A549 (cell line): ENCODE data around the gene MMP14. TPM values are rescaled to one million over a fixed set of nuclear protein-coding genes. Genes with fewer than 3 reads are reported as not detected.

Experiments used
- ATAC-seq, 2 experiments: fragments of 200-7000 bp in 1 of 2; fragments of >200 bp in 1 of 2; cut with Nextera tagmentation in 1 of 2; cut with Tn5 transposase in 1 of 2; 3 replicates each; pipeline versions ENCODE4 v1.8.0 to v1.9.1; 2018 to 2020; ENCODE audit warnings: mild to moderate bottlenecking in 1 of 2, moderate library complexity in 1 of 2
- CTCF ChIA-PET: fragments of 300-600 bp; sonication (Branson Sonifier 250); formaldehyde crosslinking; extraction: SDS; loops from one replicate; lab custom pipeline; 2021; ENCODE audit warnings: antibody characterized with exemption, inconsistent platforms; lab: Yijun Ruan, JAX
- POLR2A ChIA-PET: fragments of 350-600 bp; formaldehyde crosslinking; extraction: SDS; loops from one replicate; lab custom pipeline; 2021; ENCODE audit warnings: antibody characterized with exemption, inconsistent platforms; lab: Yijun Ruan, JAX
- DNase-seq, 2 experiments: peaks; one replicate each; pipeline versions ENCODE4 v3.0.0 to v3.0.0-alpha.2; 2011 to 2016; ENCODE audit warnings: low read depth in 1 of 2, low spot score in 1 of 2
- FAIRE-seq: peaks from 2 replicates; lab custom pipeline; 2011; peaks lifted over from hg19 to GRCh38; lab: Jason Lieb, UNC
- H3K27ac ChIP-seq, 2 experiments: fragments of >200 bp; sonication (Bioruptor Twin); formaldehyde crosslinking; 3 replicates each; pipeline ENCODE4 v1.5.1; 2016 to 2017
- H3K4me1 ChIP-seq: fragments of >200 bp; sonication (Bioruptor Twin); formaldehyde crosslinking; 3 replicates; pipeline ENCODE4 v1.6.1; 2016
- H3K4me2 ChIP-seq: fragments of >200 bp; sonication (Bioruptor Twin); formaldehyde crosslinking; 3 replicates; pipeline ENCODE4 v1.6.1; 2016
- H3K4me3 ChIP-seq: fragments of >200 bp; sonication (Bioruptor Twin); formaldehyde crosslinking; 3 replicates; pipeline ENCODE4 v1.5.1; 2016
- H3K9me3 ChIP-seq: fragments of >200 bp; sonication (Bioruptor Twin); formaldehyde crosslinking; 3 replicates; pipeline ENCODE4 v1.6.1; 2016
- ATOH8 ChIP-seq: fragments of 250-450 bp; sonication (Bioruptor Pico); IDR thresholded peaks from 2 replicates; pipeline ENCODE4 v1.5.0; 2020; ENCODE audit warnings: low read depth, mild to moderate bottlenecking, moderate library complexity
- CHD2 ChIP-seq: fragments of 150-350 bp; IDR thresholded peaks from 2 replicates; pipeline ENCODE4 v1.6.1; 2014; ENCODE audit warnings: low read length; ENCODE audit not compliant: partially characterized antibody
- CHD4 ChIP-seq: fragments of 200-600 bp; sonication (generic); IDR thresholded peaks from 2 replicates; pipeline ENCODE4 v1.6.1; 2016; ENCODE audit warnings: antibody characterized with exemption, mild to moderate bottlenecking, borderline replicate concordance
- E2F6 ChIP-seq: IDR thresholded peaks from 2 replicates; pipeline ENCODE4 v1.6.1; 2012; ENCODE audit warnings: low read depth, borderline replicate concordance
- EHF ChIP-seq: fragments of 250-450 bp; sonication (Bioruptor Pico); IDR thresholded peaks from 2 replicates; pipeline ENCODE4 v1.5.0; 2020; ENCODE audit warnings: mild to moderate bottlenecking
- EHMT2 ChIP-seq: fragments of 200-600 bp; sonication (generic); IDR thresholded peaks from 2 replicates; pipeline ENCODE4 v1.6.1; 2016; ENCODE audit warnings: antibody characterized with exemption, low read depth, mild to moderate bottlenecking, moderate library complexity
- ESRRA ChIP-seq: fragments of 150-350 bp; IDR thresholded peaks from 2 replicates; pipeline ENCODE4 v1.6.1; 2014; ENCODE audit warnings: mild to moderate bottlenecking, low read length, borderline replicate concordance
- FOSB ChIP-seq: fragments of 250-450 bp; sonication (Bioruptor Pico); IDR thresholded peaks from 2 replicates; pipeline ENCODE4 v1.5.0; 2020; ENCODE audit warnings: mild to moderate bottlenecking, moderate library complexity
- GATA3 ChIP-seq: IDR thresholded peaks from 2 replicates; pipeline ENCODE4 v1.6.1; 2012; ENCODE audit warnings: borderline replicate concordance
- HDAC2 ChIP-seq: fragments of 200-600 bp; sonication (generic); IDR thresholded peaks from 2 replicates; pipeline ENCODE4 v1.6.1; 2016
- HMGXB4 ChIP-seq: fragments of 250-450 bp; sonication (Bioruptor Pico); IDR thresholded peaks from 2 replicates; pipeline ENCODE4 v1.5.0; 2021; ENCODE audit warnings: mild to moderate bottlenecking, moderate library complexity, borderline replicate concordance
- HOXB5 ChIP-seq: fragments of 250-450 bp; sonication (Bioruptor Pico); IDR thresholded peaks from 2 replicates; pipeline ENCODE4 v1.5.0; 2020; ENCODE audit warnings: mild to moderate bottlenecking, moderate library complexity
- MYC ChIP-seq: IDR thresholded peaks from 2 replicates; pipeline ENCODE4 v1.6.1; 2012; ENCODE audit warnings: mild to moderate bottlenecking, inconsistent platforms, low read length, improper control_type of control experiment, borderline replicate concordance
- NPAS2 ChIP-seq: fragments of 250-450 bp; sonication (Bioruptor Pico); IDR thresholded peaks from 2 replicates; pipeline ENCODE4 v1.8.0; 2022; ENCODE audit warnings: mild to moderate bottlenecking, moderate library complexity, borderline replicate concordance
- REST ChIP-seq: fragments of 200-600 bp; sonication (generic); IDR thresholded peaks from 2 replicates; pipeline ENCODE4 v1.6.1; 2016; ENCODE audit warnings: antibody characterized with exemption, mild to moderate bottlenecking, moderate library complexity
- SMC3 ChIP-seq: fragments of >200 bp; sonication (Bioruptor Twin); formaldehyde crosslinking; IDR thresholded peaks from 3 replicates; pipeline ENCODE4 v1.6.1; 2018; ENCODE audit warnings: inconsistent platforms
- SREBF2 ChIP-seq: fragments of 450-650 bp; IDR thresholded peaks from 2 replicates; pipeline ENCODE4 v1.6.1; 2014; ENCODE audit warnings: mild to moderate bottlenecking, moderate library complexity
- TFCP2L1 ChIP-seq: fragments of 250-450 bp; sonication (Bioruptor Pico); IDR thresholded peaks from 2 replicates; pipeline ENCODE4 v1.5.0; 2021; ENCODE audit warnings: mild to moderate bottlenecking
- TP53 ChIP-seq: fragments of 250-450 bp; sonication (Bioruptor Pico); IDR thresholded peaks from 2 replicates; pipeline ENCODE4 v1.5.0; 2021; ENCODE audit warnings: mild to moderate bottlenecking, moderate library complexity
- ZFP36 ChIP-seq: fragments of 450-650 bp; IDR thresholded peaks from 2 replicates; pipeline ENCODE4 v1.6.1; 2014; ENCODE audit warnings: borderline replicate concordance; ENCODE audit not compliant: partially characterized antibody
- ZNF302 ChIP-seq: fragments of 250-450 bp; sonication (Bioruptor Pico); IDR thresholded peaks from 2 replicates; pipeline ENCODE4 v1.9.0; 2021; ENCODE audit warnings: inconsistent platforms, mild to moderate bottlenecking, moderate library complexity
- ZSCAN20 ChIP-seq: fragments of 250-450 bp; sonication (Bioruptor Pico); IDR thresholded peaks from 2 replicates; pipeline ENCODE4 v1.8.0; 2022; ENCODE audit warnings: mild to moderate bottlenecking, moderate library complexity
- WGBS: methylation state at CpG from one replicate; pipeline ENCODE4 v1.1.6; 2017; ENCODE audit errors: missing lambda C conversion rate; 5-methylcytosine and 5-hydroxymethylcytosine counted together
- polyA plus RNA-seq, 4 experiments: library from polyadenylated mRNA; depleted of rRNA in 3 of 4; stranded (reverse); fragments of >200 nt; fragmentation: RNase III in 1 of 4; extraction: RNeasy Plus Mini Kit Qiagen cat#74134 plus additional on column Dnase treatment in 1 of 4; gene quantifications; 2 replicates in 3 of 4; 3 replicates in 1 of 4; pipeline ENCODE4 v1.2.3, GENCODE V29; 2011 to 2017

Gene MMP14
- polyA plus RNA-seq, 2 of the 4 experiments (the other 2 are of a cell fraction) = 1.5 to 1.9 TPM

- Histone ChIP-seq H3K4me3 (no peak overlapping the region), H3K4me2 (no peak overlapping the region)
- TF ChIP-seq E2F6 = no peak
- no peak for TF ChIP-seq MYC
- no peak for TF ChIP-seq ZNF302 (CRISPR knock-in tag)
- TF ChIP-seq SREBF2 = no peak
- TF ChIP-seq FOSB (CRISPR knock-in tag) = no peak
- no peak for TF ChIP-seq HDAC2
- TF ChIP-seq EHF (CRISPR knock-in tag) = no peak
- TF ChIP-seq, all 56 proteins: peak for 0
- ChIA-PET POLR2A (interaction anchor here (0.6 kb wide), 1 partner anchor 55 kb away, joined by 3 read pairs; no protein-coding TSS in a partner anchor), CTCF (interaction anchor here (0.7 to 14.1 kb wide), 7 partner anchors 7 to 419 kb away, joined by 3 to 195 read pairs (median 8); partner anchors contain the start of gene MRPL52)
- H3K4me1 ChIP-seq = no peaks in the 10 kb centered on the region
- H3K27ac ChIP-seq = no peak overlapping the region
- FAIRE-seq = no peak
- WGBS = 81% methylated on average over 9 of the region's 9 CpGs
- ATAC-seq = no peak
- H3K9me3 ChIP-seq = no peaks in the 10 kb centered on the region
- no peak for DNase-seq
These were observed 8.7 kb downstream of the MMP14 start for GRCh38 chr14:22845103-22845394.

GRCh38 chr14:22845821-22846625 lies 9.6 kb downstream of the MMP14 start:
- CTCF ChIA-PET = interaction anchor here (0.5 to 14.1 kb wide), 9 partner anchors 6 to 420 kb away, joined by 3 to 259 read pairs (median 9); partner anchors contain the start of gene LRP10

More at GRCh38 chr14:22845821-22846625, 9.6 kb downstream of the MMP14 start:
- no peak for TF ChIP-seq EHMT2
- no peak for TF ChIP-seq TFCP2L1
- TF ChIP-seq E2F6 = no peak
- no peak for TF ChIP-seq TP53 (CRISPR knock-in tag)
- no peak for TF ChIP-seq HOXB5
- no peak for TF ChIP-seq GATA3
- TF ChIP-seq ESRRA = no peak
- TF ChIP-seq FOSB (CRISPR knock-in tag) = no peak
- TF ChIP-seq CHD4 = no peak
- no peak for TF ChIP-seq ZFP36
- TF ChIP-seq NPAS2 = no peak
- no peak for TF ChIP-seq CHD2
- no peak for TF ChIP-seq HMGXB4 (CRISPR knock-in tag)
- TF ChIP-seq ZSCAN20 = no peak
- TF ChIP-seq ATOH8 (CRISPR knock-in tag) = no peak
- TF ChIP-seq SMC3 = no peak
- no peak for TF ChIP-seq REST
- POLR2A ChIA-PET = no interaction called here
- H3K4me1 ChIP-seq = no peaks in the 10 kb centered on the region
- no peaks in the 10 kb centered on the region for H3K9me3 ChIP-seq
- DNase-seq (no peak), FAIRE-seq (no peak), ATAC-seq (no peak)
- H3K27ac ChIP-seq = no peak overlapping the region
- no peak overlapping the region for H3K4me2 ChIP-seq
- no peak overlapping the region for H3K4me3 ChIP-seq
- 83% methylated on average over 26 of the region's 26 CpGs for WGBS
